Mesothelial cell of epicardium (in vitro differentiated cells): ENCODE data around the gene ATP5F1D. TPM values are rescaled to one million over a fixed set of nuclear protein-coding genes. Genes with fewer than 3 reads are reported as not detected.

Source experiments
- DNase-seq, 2 experiments: peaks; one replicate each; pipeline ENCODE4 v3.0.0; 2021; ENCODE audit warnings: low spot score in 2 of 2; ENCODE audit not compliant: unreplicated experiment in 2 of 2
- H3K27ac Mint-ChIP-seq: 2 replicates; pipeline ENCODE4 v1.8.0; 2021; ENCODE audit warnings: mixed read lengths
- H3K27me3 Mint-ChIP-seq: 2 replicates; pipeline ENCODE4 v1.8.0; 2021; ENCODE audit warnings: low read depth, mixed read lengths
- H3K36me3 Mint-ChIP-seq: 2 replicates; pipeline ENCODE4 v1.8.0; 2021; ENCODE audit warnings: mixed read lengths
- H3K4me1 Mint-ChIP-seq: 2 replicates; pipeline ENCODE4 v1.8.0; 2021; ENCODE audit warnings: mixed read lengths
- H3K4me3 Mint-ChIP-seq: 2 replicates; pipeline ENCODE4 v1.8.0; 2021; ENCODE audit warnings: mild to moderate bottlenecking, moderate library complexity, mixed read lengths
- H3K9me3 Mint-ChIP-seq: 2 replicates; pipeline ENCODE4 v1.8.0; 2021; ENCODE audit warnings: mixed read lengths
- CTCF ChIP-seq: fragments of 200-600 bp; sonication (generic); IDR thresholded peaks from one replicate; pipeline ENCODE4 v1.5.0; 2021; ENCODE audit warnings: antibody characterized with exemption; ENCODE audit not compliant: unreplicated experiment
- total RNA-seq: library from RNA; stranded (reverse); gene quantifications from 3 replicates; pipeline ENCODE4 v1.2.1, GENCODE V29; 2021

Gene ATP5F1D
- total RNA-seq, 1 donor from 2014 or later, result 108 TPM

- H3K9me3 Mint-ChIP-seq, result no peaks in the 10 kb centered on the region
- H3K27me3 Mint-ChIP-seq, result no peaks in the 10 kb centered on the region
- no peaks in the 10 kb centered on the region for H3K36me3 Mint-ChIP-seq
- no peak for DNase-seq
- peak within 1 kb of the TSS; percentile 80 for H3K27ac Mint-ChIP-seq
- TF ChIP-seq CTCF, result no peak
- H3K4me3 Mint-ChIP-seq, result peak within 1 kb of the TSS; percentile 72
- H3K4me1 Mint-ChIP-seq, result peaks cover 23% of the 10 kb centered on the region
Measured at GRCh38 chr19:1237754-1238368, 3.7 kb upstream of the ATP5F1D start, which contains the start of gene CBARP. Gene CBARP (minus strand): TSS chr19:1238005. CDS start chr19:1236100, 1,905 bp downstream.

- peak overlapping the region; percentile 80 for H3K27ac Mint-ChIP-seq
- peak overlapping the region; percentile 72 for H3K4me3 Mint-ChIP-seq
- no peaks in the 10 kb centered on the region for H3K36me3 Mint-ChIP-seq
- DNase-seq, result no peak
- H3K4me1 Mint-ChIP-seq, result peaks cover 20% of the 10 kb centered on the region
- no peaks in the 10 kb centered on the region for H3K9me3 Mint-ChIP-seq
- no peaks in the 10 kb centered on the region for H3K27me3 Mint-ChIP-seq
- no peak for TF ChIP-seq CTCF
Measured at GRCh38 chr19:1238369-1239303, 2.9 kb upstream of the ATP5F1D start.

- H3K4me3 Mint-ChIP-seq, result peak overlapping the region; percentile 72
- no peak for DNase-seq
- peak overlapping the region; percentile 80 for H3K27ac Mint-ChIP-seq
- no peaks in the 10 kb centered on the region for H3K27me3 Mint-ChIP-seq
- TF ChIP-seq CTCF, result no peak
- no peaks in the 10 kb centered on the region for H3K9me3 Mint-ChIP-seq
- H3K4me1 Mint-ChIP-seq, result peaks cover 21% of the 10 kb centered on the region
- H3K36me3 Mint-ChIP-seq, result no peaks in the 10 kb centered on the region
Measured at GRCh38 chr19:1239420-1239795, 2.1 kb upstream of the ATP5F1D start.

GRCh38 chr19:1239796-1240737 lies 1.5 kb upstream of the ATP5F1D start:
- Mint-ChIP-seq H3K27me3 (no peaks in the 10 kb centered on the region), H3K9me3 (no peaks in the 10 kb centered on the region), H3K36me3 (no peaks in the 10 kb centered on the region), H3K4me3 (peak overlapping the region; percentile 72), H3K27ac (peak overlapping the region; percentile 80), H3K4me1 (peaks cover 24% of the 10 kb centered on the region)
- peak; percentile 88 for TF ChIP-seq CTCF
- peak; percentile 96 to 97 for DNase-seq

- Mint-ChIP-seq H3K9me3 (no peaks in the 10 kb centered on the region), H3K27ac (peak overlapping the region; percentile 92), H3K4me1 (peaks cover 24% of the 10 kb centered on the region), H3K4me3 (peak overlapping the region; percentile 72), H3K27me3 (no peaks in the 10 kb centered on the region), H3K36me3 (no peaks in the 10 kb centered on the region)
- no peak for TF ChIP-seq CTCF
- DNase-seq, result no peak
Measured at GRCh38 chr19:1240925-1241324, 626 bp upstream of the ATP5F1D start.
